HCT116 (cell line): Measurements from ENCODE around the gene TLX1. TPM values are rescaled to one million over a fixed set of nuclear protein-coding genes. Genes with fewer than 3 reads are reported as not detected.
A peak's percentile ranks its signal among the peaks of the same experiment; 100 is the strongest.

ENCODE experiments used
- CBX3 ChIP-seq: IDR thresholded peaks from 2 replicates; pipeline ENCODE4 v1.6.1; 2012; ENCODE audit warnings: low read depth
- CEBPB ChIP-seq: IDR thresholded peaks from 2 replicates; pipeline ENCODE4 v1.6.1; 2012; ENCODE audit warnings: low read depth
- EGR1 ChIP-seq: IDR thresholded peaks from 2 replicates; pipeline ENCODE4 v1.6.1; 2012; ENCODE audit warnings: low read depth
- ELF1 ChIP-seq: IDR thresholded peaks from 2 replicates; pipeline ENCODE4 v1.6.1; 2012; ENCODE audit warnings: low read depth, borderline replicate concordance
- EZH2phosphoT487 ChIP-seq: fragments of 200-600 bp; IDR thresholded peaks from 2 replicates; pipeline ENCODE4 v1.6.1; 2018; ENCODE audit warnings: antibody characterized with exemption, borderline replicate concordance
- JUND ChIP-seq: IDR thresholded peaks from 2 replicates; pipeline ENCODE4 v1.6.1; 2012
- POLR2AphosphoS5 ChIP-seq: IDR thresholded peaks from 2 replicates; pipeline ENCODE4 v1.6.1; 2011; ENCODE audit warnings: mild to moderate bottlenecking, low read depth, low read length, moderate library complexity
- SIN3A ChIP-seq: IDR thresholded peaks from 2 replicates; pipeline ENCODE4 v1.6.1; 2012; ENCODE audit warnings: low read depth
- SP1 ChIP-seq: IDR thresholded peaks from 2 replicates; pipeline ENCODE4 v1.6.1; 2012; ENCODE audit warnings: low read depth
- SRF ChIP-seq: IDR thresholded peaks from 2 replicates; pipeline ENCODE4 v1.6.1; 2012; ENCODE audit warnings: low read depth
- YY1 ChIP-seq: IDR thresholded peaks from 2 replicates; pipeline ENCODE4 v1.6.1; 2011; ENCODE audit warnings: low read length, low read depth, moderate library complexity, mild to moderate bottlenecking; ENCODE audit not compliant: insufficient replicate concordance; ENCODE audit errors: extremely low read depth
- ZFX ChIP-seq: fragments of 450-650 bp; IDR thresholded peaks from 2 replicates; pipeline ENCODE4 v1.6.1; 2017
- ZNF274 ChIP-seq: fragments of 200-500 bp; sonication (Bioruptor generic); IDR thresholded peaks from 2 replicates; pipeline ENCODE4 v1.6.1; 2014; ENCODE audit warnings: mild to moderate bottlenecking, low read depth, low read length, inconsistent platforms
- total RNA-seq: library from RNA; stranded (reverse); gene quantifications from one replicate; pipeline ENCODE4 v1.2.1, GENCODE V29; 2021; ENCODE audit not compliant: unreplicated experiment
- TF ChIP-seq, protein P1 (sequence below), 3 experiments: fragments of 200-600 bp in 1 of 3; sonication (generic) in 1 of 3; IDR thresholded peaks in 2 of 3; conservative IDR thresholded peaks in 1 of 3; 2 replicates each; pipeline ENCODE4 v1.5.1; 2012 to 2017; ENCODE audit warnings: low read depth in 2 of 3, low read length in 2 of 3, antibody characterized with exemption in 1 of 3, borderline replicate concordance in 1 of 3, control low read depth in 1 of 3, mild to moderate bottlenecking in 1 of 3, mixed read lengths in 1 of 3, mixed run types in 1 of 3, moderate library complexity in 1 of 3; ENCODE audit not compliant: insufficient read depth in 1 of 3
- TF ChIP-seq, protein P2 (sequence below): IDR thresholded peaks from 2 replicates; pipeline ENCODE4 v1.6.1; 2012; ENCODE audit warnings: low read depth

TLX1 gene
- total RNA-seq, 1 experiment from 2014 or later, result not detected

DNA sequence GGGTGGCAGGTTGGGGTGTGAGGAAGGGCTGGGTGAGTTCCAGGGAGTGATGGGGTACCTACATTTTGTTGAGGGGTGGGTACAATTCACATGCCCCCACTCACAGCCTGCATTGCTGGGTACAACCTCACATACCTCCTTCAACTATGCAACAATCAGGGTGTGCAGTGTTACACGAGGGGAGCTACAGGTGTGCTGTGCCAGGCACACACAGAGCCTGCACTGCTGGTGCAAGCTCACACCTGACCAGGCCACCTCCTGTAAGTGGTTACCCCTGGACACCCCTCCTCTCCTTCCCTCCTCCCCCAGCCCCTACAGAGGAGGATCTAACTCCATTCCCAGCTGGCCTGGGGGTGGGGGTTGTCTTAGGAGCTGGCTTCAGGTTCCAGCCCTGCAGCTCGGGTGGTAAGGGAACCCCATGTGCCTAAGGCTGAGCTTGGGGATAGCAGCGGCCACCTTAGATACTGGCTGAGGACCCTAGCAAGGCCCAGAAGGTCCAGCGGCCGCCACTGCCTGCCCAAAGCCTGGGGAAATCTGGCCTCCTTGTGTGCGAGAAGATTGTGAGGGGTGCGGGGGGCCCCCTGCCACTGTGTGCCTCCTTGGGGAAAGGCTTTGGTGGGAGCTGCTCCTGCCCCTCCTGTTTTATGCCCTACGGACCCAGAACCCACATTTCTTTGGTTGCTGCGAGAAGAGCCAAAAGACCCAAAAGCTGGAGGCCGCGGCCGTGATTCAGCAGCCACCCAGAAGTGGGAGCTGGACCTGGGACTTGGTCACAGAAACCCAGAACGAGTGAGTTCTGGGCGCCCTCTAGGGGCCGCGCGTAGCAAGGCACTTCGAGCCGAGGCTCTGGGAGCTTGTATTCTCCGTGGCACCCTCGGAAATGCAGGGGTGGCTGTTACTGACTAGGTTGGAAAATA, 10.8 kb downstream of the TLX1 start (continued):
- TF ChIP-seq, protein P1, sequence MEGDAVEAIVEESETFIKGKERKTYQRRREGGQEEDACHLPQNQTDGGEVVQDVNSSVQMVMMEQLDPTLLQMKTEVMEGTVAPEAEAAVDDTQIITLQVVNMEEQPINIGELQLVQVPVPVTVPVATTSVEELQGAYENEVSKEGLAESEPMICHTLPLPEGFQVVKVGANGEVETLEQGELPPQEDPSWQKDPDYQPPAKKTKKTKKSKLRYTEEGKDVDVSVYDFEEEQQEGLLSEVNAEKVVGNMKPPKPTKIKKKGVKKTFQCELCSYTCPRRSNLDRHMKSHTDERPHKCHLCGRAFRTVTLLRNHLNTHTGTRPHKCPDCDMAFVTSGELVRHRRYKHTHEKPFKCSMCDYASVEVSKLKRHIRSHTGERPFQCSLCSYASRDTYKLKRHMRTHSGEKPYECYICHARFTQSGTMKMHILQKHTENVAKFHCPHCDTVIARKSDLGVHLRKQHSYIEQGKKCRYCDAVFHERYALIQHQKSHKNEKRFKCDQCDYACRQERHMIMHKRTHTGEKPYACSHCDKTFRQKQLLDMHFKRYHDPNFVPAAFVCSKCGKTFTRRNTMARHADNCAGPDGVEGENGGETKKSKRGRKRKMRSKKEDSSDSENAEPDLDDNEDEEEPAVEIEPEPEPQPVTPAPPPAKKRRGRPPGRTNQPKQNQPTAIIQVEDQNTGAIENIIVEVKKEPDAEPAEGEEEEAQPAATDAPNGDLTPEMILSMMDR (IDR thresholded peaks at IDR 0.05 in 2 of 3, conservative IDR thresholded peaks at IDR 0.05 in 1 of 3; ENCODE audit: borderline replicate concordance in 1 of 3, insufficient read depth in 1 of 3, low read depth in 2 of 3, low read length in 2 of 3), result peak; percentile 99 to 100 (median 99)
- TF ChIP-seq SIN3A, result no peak
- TF ChIP-seq EGR1, result no peak
- no peak for TF ChIP-seq JUND
- TF ChIP-seq ZNF274, result no peak
- TF ChIP-seq ZFX, result peak; percentile 21; the same call in 1 of the 2 replicates
- TF ChIP-seq CEBPB, result no peak
- TF ChIP-seq, protein P2, sequence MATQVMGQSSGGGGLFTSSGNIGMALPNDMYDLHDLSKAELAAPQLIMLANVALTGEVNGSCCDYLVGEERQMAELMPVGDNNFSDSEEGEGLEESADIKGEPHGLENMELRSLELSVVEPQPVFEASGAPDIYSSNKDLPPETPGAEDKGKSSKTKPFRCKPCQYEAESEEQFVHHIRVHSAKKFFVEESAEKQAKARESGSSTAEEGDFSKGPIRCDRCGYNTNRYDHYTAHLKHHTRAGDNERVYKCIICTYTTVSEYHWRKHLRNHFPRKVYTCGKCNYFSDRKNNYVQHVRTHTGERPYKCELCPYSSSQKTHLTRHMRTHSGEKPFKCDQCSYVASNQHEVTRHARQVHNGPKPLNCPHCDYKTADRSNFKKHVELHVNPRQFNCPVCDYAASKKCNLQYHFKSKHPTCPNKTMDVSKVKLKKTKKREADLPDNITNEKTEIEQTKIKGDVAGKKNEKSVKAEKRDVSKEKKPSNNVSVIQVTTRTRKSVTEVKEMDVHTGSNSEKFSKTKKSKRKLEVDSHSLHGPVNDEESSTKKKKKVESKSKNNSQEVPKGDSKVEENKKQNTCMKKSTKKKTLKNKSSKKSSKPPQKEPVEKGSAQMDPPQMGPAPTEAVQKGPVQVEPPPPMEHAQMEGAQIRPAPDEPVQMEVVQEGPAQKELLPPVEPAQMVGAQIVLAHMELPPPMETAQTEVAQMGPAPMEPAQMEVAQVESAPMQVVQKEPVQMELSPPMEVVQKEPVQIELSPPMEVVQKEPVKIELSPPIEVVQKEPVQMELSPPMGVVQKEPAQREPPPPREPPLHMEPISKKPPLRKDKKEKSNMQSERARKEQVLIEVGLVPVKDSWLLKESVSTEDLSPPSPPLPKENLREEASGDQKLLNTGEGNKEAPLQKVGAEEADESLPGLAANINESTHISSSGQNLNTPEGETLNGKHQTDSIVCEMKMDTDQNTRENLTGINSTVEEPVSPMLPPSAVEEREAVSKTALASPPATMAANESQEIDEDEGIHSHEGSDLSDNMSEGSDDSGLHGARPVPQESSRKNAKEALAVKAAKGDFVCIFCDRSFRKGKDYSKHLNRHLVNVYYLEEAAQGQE, result no peak
- no peak for TF ChIP-seq EZH2phosphoT487
- no peak for TF ChIP-seq CBX3
- TF ChIP-seq POLR2AphosphoS5, result peak; percentile 38; the same call in 1 of the 2 replicates
- no peak for TF ChIP-seq ELF1
- TF ChIP-seq YY1, result peak; percentile 81
- no peak for TF ChIP-seq SRF
- no peak for TF ChIP-seq SP1
